Measurements from ENCODE around the gene SKAP2. TPM values are rescaled to one million over a fixed set of nuclear protein-coding genes. Genes with fewer than 3 reads are reported as not detected.

SKAP2 gene
- polyA plus RNA-seq, 3 donors = 19.2 to 204 (median 158) TPM

- Histone ChIP-seq H3K4me2 (replicated peaks; ENCODE audit: extremely low read depth, low read length, poor library complexity, severe bottlenecking) (no peak overlapping the region), H2AFZ (ENCODE audit: insufficient read depth, low read depth, low read length, poor library complexity, severe bottlenecking) (no peak overlapping the region), H3K4me1 (ENCODE audit: control insufficient read depth in 1 of 2, insufficient read depth in 2 of 2, low read length in 2 of 2) (peaks cover 7 to 14% of the 10 kb centered on the region in 2 donors), H3K36me3 (replicated peaks in 1 of 2; ENCODE audit: control insufficient read depth in 1 of 2, insufficient read depth in 2 of 2, low read length in 2 of 2) (peaks cover 5 to 37% of the 10 kb centered on the region in 2 donors), H4K20me1 (ENCODE audit: insufficient read depth, low read length) (no peaks in the 10 kb centered on the region), H3K9me3 (replicated peaks in 1 of 2; ENCODE audit: control insufficient read depth in 1 of 2, insufficient read depth in 1 of 2, low read length in 2 of 2) (no peaks in the 10 kb centered on the region), H3K9ac (ENCODE audit: insufficient read depth, low read length, poor library complexity, severe bottlenecking) (no peak overlapping the region), H3K79me2 (ENCODE audit: insufficient read depth, low read length) (no peaks in the 10 kb centered on the region), H3K4me3 (replicated peaks in 1 of 3; ENCODE audit: low read depth in 2 of 3, low read length in 3 of 3) (no peak overlapping the region), H3K27ac (ENCODE audit: low read depth in 1 of 2, low read length in 2 of 2) (no peak overlapping the region), H3K27me3 (ENCODE audit: control insufficient read depth in 2 of 2, insufficient read depth in 2 of 2, low read length in 2 of 2) (no peaks in the 10 kb centered on the region)
- Mint-ChIP-seq H3K27me3 (ENCODE audit: low read depth in 3 of 3) (no peaks in the 10 kb centered on the region), H3K4me3 (no peak overlapping the region), H3K36me3 (peaks cover 25 to 37% of the 10 kb centered on the region in 2 donors), H3K4me1 (peaks cover 12% of the 10 kb centered on the region), H3K9me3 (no peaks in the 10 kb centered on the region), H3K27ac (peak overlapping the region in 1 of 7 donors; percentile 24)
- WGBS (ENCODE audit: insufficient coverage) = no CpG with 5 or more reads among the region's 5 CpGs
- TF ChIP-seq CTCF (IDR thresholded peaks at IDR 0.05) = peak; percentile 73
- intact Hi-C loops (cut with micrococcal nuclease) = loop anchor here (5.0 to 10.0 kb wide), 3 partner anchors 283 to 773 kb away; no protein-coding TSS in a partner anchor
- DNase-seq = peak; percentile 43 to 54 (median 43)
Measured at GRCh38 chr7:26667514-26668133, 196.8 kb downstream of the SKAP2 start.

- 0% methylated on average over 3 of the region's 5 CpGs for WGBS (ENCODE audit: insufficient coverage)
- Histone ChIP-seq H3K79me2 (ENCODE audit: insufficient read depth, low read length) (no peaks in the 10 kb centered on the region), H3K4me1 (ENCODE audit: control insufficient read depth in 1 of 2, insufficient read depth in 2 of 2, low read length in 2 of 2) (peaks cover 7 to 14% of the 10 kb centered on the region in 2 donors), H3K9me3 (replicated peaks in 1 of 2; ENCODE audit: control insufficient read depth in 1 of 2, insufficient read depth in 1 of 2, low read length in 2 of 2) (no peaks in the 10 kb centered on the region), H3K4me2 (replicated peaks; ENCODE audit: extremely low read depth, low read length, poor library complexity, severe bottlenecking) (peak overlapping the region; percentile 48), H4K20me1 (ENCODE audit: insufficient read depth, low read length) (no peaks in the 10 kb centered on the region), H3K27me3 (ENCODE audit: control insufficient read depth in 2 of 2, insufficient read depth in 2 of 2, low read length in 2 of 2) (no peaks in the 10 kb centered on the region), H3K27ac (ENCODE audit: low read depth in 1 of 2, low read length in 2 of 2) (peak overlapping the region in 1 of 2 donors; percentile 27), H2AFZ (ENCODE audit: insufficient read depth, low read depth, low read length, poor library complexity, severe bottlenecking) (no peak overlapping the region), H3K9ac (ENCODE audit: insufficient read depth, low read length, poor library complexity, severe bottlenecking) (no peak overlapping the region), H3K36me3 (replicated peaks in 1 of 2; ENCODE audit: control insufficient read depth in 1 of 2, insufficient read depth in 2 of 2, low read length in 2 of 2) (peaks cover 5 to 38% of the 10 kb centered on the region in 2 donors), H3K4me3 (replicated peaks in 1 of 3; ENCODE audit: low read depth in 2 of 3, low read length in 3 of 3) (peak overlapping the region in 2 of 3 experiments; percentile 12 to 21)
- no peak for TF ChIP-seq CTCF (IDR thresholded peaks at IDR 0.05)
- Mint-ChIP-seq H3K36me3 (peaks cover 17 to 30% of the 10 kb centered on the region in 2 donors), H3K27me3 (ENCODE audit: low read depth in 3 of 3) (no peaks in the 10 kb centered on the region), H3K27ac (peak overlapping the region in 6 of 7 donors; percentile 31 to 83 (median 55)), H3K4me1 (peaks cover 12% of the 10 kb centered on the region), H3K9me3 (no peaks in the 10 kb centered on the region), H3K4me3 (peak overlapping the region; percentile 53 to 63)
- intact Hi-C loops (cut with micrococcal nuclease) = loop anchor here (5.0 to 10.0 kb wide), 3 partner anchors 280 to 770 kb away; no protein-coding TSS in a partner anchor
- peak; percentile 23 to 38 (median 26) for DNase-seq
Measured at GRCh38 chr7:26664735-26665416, 199.5 kb downstream of the SKAP2 start.

All from CD14-positive monocyte (primary cell).